Hematopoietic multipotent progenitor cell treated with erythropoietin and hydrocortisone succinate and interleukin-3 and kit ligand, for 6 days (in vitro differentiated cells): ENCODE results near the gene SPRYD4.

Experiments used
- DNase-seq: peaks from one replicate; pipeline ENCODE4 v3.0.0-alpha.2; 2015

SPRYD4 gene

GRCh38 chr12:56521590-56522371, 53.4 kb downstream of the SPRYD4 start, which contains the start of gene RBMS2:
Gene RBMS2 (plus strand): TSS chr12:56521820. CDS start chr12:56522024, 204 bp downstream.
- peak; percentile 72 for DNase-seq

GRCh38 chr12:56522411-56523193, 54.2 kb downstream of the SPRYD4 start:
- DNase-seq: peak; percentile 86

- no peak for DNase-seq
These were observed 60.5 kb downstream of the SPRYD4 start for GRCh38 chr12:56528846-56529245.
